AG08396 (cell line): Measurements from ENCODE around the gene AGMO.

Experiments
- DNase-seq: peaks from one replicate; pipeline ENCODE4 v3.0.0; 2012; ENCODE audit warnings: low spot score, mixed read lengths

Gene AGMO

DNA sequence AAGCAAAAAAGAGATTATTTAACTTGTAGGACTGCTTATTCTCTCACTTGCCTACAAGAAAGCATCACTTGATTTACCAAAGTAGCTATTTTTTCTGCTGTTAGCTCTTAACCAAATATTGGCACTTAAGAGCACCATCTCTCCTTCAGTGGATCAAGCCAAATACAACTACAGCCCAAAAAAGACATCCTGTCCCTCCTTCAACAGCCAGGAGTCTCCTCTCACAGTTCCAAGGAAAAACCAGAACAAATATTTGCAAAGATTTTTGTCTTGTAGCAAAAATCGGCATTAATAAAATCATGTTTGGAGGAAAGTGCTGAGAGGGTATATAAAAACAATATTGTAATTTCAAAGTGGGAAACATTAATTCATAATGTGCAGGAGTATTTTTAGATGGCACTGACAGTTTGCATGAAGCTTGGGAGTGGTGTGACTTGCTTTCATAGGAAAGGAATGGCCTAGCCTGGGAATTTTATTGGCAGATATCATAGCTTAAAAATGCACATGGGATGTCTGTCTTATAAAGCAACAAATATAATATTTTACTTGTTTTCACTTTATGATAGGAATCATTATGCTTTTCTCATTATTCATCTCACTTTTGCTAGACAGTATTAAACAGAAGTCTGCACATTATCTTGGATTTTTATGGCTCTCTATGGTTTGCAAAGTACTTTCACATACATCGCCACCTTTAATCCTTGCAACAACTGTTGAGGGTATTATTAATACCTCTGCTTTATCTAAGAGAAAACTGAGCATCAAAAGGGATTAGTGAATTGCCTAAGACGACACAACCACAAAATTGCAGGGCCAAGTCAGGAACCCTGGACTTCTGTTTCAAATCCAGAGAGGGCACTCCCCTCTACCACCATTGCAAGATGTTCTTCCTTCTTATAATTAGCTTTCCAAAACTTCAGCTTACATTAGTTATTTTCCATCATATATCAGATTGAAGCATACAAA lies 103.5 kb downstream of the AGMO start:
- DNase-seq: no peak

DNA sequence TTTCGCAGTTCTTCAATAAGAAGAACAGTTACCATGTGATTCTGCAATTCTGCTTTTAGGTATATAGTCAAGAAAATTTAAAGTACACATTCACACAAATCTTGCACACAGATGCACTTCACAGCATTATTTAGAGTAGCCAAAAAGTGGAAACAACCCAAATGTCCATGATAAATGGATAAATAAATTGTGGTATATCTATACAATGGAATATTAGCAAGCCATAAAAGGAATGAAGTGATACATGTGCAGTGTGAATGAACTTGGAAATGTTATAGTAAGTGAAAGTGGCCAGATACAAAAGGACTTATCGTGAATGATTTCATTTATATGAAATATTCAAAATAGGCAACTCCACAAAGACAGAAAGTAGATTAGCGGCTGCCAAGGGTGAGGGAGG lies 109.1 kb downstream of the AGMO start:
- DNase-seq: no peak

DNA sequence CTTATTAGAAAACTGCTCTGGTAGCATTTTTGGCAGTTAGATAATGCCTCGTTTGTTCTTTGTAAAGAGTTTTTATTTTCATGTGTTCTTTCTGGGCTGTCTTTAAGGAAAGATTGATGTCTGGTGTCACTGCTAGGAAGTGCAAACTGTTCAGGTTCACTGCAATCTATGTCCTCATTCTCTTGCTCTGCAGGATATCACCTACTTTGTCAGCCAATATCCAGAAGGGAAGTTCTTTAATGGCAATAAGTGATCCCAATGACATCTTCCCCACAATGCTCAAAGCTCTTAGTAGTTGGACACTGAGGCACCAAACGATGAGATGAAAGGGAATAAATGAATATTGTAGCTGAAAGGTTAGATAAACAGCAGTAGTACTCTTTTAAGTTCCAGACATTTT lies 115.1 kb downstream of the AGMO start:
- no peak for DNase-seq

DNA sequence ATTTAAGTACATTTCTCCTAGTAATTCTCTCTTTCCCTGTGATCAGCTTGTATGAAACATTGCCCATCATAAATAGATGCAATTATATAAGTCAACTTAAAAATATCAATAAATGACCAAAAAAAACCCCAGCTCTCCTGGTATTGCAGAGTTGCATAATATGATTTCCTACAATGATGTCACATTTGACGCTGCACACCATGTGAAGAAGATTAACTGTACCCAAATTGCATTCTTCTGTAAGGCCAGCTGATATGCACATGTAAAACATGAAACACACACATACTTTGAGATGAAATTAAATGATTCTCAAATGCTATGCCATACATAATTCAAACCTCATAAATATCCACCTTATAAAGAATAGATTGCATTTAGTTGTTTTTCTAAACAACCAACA lies 115.5 kb downstream of the AGMO start:
- no peak for DNase-seq

DNA sequence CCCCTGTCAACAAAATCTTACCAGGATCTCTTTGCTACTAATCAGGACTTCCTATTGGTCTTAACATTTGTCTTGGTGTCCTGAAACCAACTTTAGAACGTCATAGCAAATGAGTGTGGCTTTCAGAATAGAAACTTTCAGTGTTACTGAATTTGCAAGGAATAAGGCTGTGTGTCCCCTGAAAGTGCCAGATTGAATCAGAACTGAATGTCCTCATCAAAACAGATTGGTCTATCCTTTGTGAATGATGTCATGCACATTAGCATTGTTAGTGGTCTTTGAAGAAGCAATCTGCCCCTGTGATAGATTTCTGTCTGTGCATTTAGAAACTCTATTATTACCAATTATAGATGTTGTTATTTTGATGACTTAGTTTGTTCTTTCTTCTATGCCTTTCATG lies 119.9 kb downstream of the AGMO start:
- no peak for DNase-seq

DNA sequence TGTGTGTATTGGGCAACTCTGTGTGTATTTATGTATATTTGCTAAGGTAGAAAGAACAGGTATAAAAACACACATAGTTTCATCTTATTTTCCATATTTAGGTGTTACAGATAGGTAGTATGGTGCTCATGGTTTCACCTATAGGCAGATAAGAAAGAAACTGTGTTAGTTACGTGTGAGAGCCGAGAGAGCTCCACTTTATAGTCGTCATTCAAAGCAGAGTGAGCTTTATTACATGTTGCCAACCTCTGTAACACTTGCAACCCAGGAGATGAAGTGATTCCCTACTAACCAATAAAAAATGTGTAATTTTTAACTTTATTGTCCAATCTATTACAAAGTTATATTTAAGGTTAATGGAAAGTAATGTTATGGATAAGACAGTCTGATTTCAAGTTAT lies 121.3 kb downstream of the AGMO start:
- DNase-seq: no peak

DNA sequence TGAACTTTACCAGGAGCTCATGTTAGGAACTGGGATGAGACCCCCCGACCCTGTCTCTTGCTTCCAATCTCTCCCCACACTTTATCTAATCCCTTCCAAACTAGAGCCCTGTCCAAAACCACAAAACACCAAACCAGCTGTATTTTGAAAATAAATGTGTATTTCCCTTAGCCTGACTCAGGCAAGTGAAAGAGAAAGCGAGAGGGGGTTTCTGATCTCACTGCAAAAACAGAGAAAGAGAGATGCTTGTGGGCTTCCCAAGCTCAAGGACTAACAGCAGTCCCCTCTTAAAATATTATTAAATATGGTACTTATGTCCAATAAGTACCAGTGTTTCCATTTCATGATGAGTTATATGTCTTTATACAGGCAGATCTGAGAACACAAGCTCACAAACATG lies 122.0 kb downstream of the AGMO start:
- DNase-seq: no peak

DNA sequence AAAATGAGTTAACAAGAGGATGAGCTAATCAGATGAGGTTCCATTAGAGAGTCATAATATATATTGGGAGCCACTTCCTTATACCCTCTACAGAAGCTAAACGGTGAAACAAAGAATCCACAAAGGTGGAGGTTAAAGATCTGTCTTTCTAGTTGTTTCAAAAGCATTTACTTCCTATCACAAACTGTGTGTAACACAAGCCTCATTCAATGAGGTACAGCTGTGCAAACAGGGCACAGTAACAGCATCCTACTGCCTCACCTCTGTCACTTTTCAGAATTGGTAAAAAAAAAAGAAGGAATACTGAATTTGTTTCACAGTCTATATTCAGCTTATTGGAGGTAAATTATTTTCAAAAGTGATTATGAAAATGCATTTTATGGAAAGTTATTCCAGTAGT lies 128.7 kb downstream of the AGMO start:
- DNase-seq: no peak

DNA sequence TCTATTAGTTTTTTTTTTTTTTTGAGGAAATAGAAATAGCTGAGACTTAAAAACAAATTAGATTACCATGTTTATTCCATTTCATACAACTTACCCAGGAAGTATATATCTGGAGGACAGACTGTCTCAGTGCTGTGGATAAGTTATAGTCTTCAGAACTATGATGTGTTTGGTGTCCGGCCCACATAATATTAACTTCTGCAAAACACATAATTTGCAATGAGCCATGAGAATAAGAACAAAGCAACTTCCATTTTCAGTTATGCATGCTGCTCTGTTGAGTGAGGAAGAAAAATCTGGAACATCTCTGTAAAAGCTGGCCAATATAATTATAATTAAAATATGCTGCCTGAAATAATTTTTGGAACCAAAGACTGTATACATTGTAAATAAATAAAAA lies 130.9 kb downstream of the AGMO start:
- DNase-seq: no peak

DNA sequence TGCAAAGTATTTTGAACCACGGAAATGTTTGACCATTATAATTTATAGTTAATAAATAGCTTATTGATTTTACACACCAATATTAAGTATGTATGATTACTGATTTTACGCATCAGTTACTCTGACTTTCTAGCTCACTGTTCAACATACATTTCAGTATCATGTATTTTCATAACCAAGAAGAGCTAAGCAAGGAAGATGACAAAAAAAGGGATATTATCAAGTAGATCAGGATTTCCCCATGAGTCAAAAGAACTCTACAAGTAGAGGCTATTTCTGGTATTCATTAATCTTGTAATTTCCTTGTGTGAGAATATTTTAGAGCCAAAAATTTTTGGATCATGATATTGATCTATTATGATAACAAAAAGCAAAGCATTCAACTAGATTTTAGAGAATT lies 131.6 kb downstream of the AGMO start:
- DNase-seq: no peak

DNA sequence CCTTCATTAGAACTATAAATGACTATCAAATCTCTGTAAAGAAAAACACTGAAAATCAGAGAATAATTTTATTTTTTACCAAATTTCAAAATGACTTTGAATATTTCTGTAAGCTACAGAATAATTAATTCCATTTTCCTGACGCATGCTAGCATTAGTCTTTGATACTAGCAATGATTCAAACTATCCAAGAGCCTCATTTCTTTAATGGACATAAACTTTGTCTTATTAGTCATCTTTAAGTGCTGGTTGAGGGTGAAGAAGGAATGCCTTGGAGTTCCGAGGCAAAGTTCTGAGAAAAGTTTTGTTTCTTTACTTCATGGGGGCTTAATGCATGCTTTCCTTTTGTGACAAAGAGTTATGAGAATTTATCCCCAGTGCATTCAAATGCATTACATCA lies 137.3 kb downstream of the AGMO start:
- DNase-seq: peak; percentile 4

DNA sequence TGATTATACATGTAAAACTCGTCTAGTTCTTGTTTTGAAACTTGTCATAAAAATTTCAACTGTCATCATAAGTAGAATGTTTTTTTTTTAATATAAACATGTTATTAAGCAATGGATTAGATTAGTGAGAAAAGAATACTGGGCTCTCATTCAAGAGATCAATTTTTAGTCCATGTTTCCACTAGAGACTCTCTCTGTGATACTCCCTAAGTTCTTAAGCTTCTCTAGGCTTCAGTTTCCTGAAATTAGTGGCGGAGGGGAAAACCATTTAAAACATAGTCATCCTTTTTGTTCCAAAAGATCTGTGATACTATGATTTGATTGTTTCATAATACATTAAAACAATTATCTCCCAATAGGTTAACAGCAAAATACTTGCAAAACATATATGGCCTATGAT lies 142.2 kb downstream of the AGMO start:
- DNase-seq: no peak

DNA sequence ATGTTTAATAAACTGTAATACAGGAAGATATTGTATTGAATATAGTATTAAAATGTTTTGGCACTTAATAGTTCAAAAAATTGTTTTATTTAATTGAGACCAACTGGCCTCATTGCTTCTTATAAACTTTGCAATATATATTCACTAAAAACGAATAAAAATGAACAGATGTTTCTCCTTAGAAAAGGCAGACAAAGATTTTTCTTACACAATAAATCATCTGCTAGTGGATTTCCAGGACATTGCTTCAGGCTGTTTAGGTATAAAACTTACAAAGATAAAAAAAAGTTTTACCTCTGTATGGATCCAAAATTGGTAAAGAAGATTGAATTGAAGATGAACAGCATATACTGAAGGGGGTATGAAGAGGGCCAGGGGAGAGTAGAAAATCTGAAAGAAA lies 143.6 kb downstream of the AGMO start:
- DNase-seq: no peak

DNA sequence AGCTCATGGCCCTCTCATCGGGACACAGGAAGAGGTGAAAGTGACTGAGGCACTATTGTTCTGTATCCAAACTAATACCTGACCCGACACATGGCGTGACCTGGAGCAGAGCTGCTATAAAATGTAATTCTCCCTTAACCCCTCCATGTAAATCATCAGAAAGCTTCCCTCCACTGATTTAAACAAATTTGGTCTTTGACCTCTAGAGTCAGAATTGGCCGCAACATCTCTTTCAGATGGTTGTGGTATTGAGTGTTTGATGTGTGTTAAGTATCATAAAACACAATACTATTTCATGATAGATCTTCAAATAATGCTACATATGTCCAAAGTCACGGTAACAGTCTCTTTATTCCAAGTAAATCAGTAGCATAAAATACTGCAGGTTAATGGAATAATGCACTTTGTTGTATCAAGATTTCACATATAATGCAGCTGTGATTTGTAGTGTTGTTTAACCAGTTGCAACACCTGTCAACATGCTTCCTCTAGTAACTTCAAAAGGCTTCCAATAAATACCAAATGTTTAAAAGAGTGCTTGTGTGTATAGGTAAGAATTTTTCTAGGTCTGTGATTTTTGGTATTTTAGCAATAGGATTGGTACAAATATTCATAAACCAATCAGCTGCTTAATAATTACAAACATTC lies 144.3 kb downstream of the AGMO start:
- DNase-seq: no peak

DNA sequence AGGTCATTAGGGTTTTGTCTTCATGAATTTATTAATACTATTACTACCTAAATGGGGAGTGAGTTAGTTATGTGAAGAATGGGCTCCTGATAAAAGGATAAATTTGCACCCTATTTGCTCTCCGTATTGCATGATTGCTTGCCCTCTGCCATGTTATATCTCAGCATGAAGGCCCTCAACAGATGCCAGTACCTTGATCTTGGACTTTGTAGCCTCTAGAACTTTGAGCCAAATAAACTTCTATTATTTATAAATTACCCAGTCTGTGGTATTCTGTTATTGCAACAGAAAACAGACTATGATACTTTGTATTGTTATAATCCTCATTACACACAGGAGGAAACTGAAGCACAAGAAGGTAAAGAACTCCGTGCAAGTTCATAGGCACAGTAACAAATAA lies 150.8 kb downstream of the AGMO start:
- DNase-seq: no peak

DNA sequence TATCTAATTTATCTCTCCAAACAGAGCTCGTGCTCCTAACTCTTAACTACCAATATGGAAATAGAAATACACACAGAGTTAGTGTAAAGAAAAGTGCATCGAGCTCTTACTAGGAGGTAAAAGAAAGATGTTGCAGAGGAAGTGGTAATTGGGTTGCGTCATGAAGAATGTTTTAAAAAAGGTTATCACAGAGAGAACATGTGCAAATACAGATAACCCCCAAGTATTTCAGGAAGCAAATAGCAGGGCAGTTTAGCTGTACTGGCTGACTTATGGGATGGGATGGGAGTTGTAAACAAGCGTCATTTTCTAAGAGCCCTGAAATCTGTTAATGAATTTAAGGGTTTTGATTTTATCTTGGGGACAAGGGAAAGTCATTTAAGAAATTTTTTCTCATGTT lies 153.9 kb downstream of the AGMO start:
- no peak for DNase-seq

DNA sequence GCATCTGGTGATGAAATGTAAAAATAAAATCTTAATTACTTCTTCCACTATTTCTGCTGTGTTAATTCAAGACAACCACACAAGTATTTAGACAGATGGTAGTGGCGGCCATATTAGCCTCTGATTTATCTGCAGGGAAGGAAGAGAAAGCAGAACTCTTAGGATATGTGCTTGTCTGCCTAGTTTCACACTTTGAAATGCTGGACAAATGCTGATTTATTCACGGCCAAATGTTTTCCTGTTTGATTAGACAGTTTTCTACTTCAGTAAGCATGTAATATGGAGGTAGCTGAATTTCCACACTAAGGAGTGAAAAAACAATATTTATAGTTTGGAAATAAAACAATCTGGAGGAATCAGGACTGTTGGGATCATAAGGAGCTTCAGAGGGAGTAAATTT lies 158.1 kb downstream of the AGMO start:
- DNase-seq: no peak

DNA sequence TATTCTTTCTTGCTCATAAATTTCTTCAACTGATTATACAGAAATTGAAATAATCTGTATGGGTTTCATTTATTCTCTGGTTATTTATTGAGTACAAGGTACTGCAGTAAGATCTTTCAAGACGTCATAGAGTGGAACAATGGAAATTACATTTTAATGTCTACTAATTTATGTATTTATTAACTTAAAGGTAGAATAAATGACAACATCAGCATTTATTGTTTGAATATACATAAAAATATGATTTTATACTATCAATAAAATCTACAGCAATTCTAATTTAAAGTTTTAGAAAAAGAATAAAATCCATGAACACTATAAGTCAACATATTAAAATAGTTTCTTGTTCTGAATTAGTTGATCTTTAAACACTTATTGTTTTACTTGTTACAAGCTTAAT lies 158.5 kb downstream of the AGMO start:
- DNase-seq: no peak

DNA sequence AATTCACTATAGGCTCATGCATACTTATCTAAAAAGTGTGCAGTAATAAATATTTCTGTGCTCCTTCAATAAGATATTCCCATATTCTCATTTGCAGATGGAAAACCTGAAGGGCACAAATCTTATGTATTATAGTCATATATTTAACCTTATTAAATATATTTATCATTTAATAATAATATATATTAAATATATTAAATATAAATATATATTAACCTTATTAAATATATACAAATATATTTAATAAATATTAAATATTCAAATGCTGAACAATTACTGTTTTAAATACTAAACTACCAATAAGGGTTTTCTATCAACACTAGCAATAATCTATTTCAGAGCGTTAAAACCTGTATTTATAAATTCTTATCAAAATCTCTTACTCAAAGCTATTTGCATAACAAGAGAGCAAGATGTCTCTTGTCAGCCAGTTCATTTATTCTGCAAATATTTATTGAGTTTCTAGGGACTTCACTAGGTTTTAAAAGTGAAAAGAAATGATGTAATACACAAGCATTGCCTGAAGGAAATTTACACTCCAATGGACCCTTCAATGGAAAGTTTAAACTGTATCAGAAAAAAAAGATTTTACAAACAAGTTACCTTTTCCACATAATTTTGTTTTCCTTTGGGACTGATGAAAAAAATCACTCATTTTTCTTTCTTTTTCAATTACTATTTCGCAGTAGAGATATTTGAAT lies 159.2 kb downstream of the AGMO start:
- no peak for DNase-seq

DNA sequence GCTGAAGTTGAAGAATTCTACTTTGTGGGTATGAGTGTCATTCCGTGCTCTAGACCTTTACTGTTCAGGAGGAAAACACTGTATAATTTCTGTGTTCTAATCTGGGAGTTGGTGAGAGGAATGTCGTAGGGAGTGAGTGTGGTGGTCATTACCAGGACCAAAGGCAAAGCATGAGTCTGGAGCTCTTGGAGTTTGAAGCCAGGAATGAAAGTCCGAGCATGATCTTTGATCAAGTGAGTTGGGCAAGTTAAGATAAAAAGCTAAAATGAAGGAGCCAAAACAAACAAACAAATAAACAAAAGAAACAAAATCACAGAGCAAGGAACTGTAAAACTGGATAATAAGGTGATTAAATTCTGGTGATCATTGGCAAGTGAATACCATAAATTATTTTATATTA lies 161.4 kb downstream of the AGMO start:
- no peak for DNase-seq

DNA sequence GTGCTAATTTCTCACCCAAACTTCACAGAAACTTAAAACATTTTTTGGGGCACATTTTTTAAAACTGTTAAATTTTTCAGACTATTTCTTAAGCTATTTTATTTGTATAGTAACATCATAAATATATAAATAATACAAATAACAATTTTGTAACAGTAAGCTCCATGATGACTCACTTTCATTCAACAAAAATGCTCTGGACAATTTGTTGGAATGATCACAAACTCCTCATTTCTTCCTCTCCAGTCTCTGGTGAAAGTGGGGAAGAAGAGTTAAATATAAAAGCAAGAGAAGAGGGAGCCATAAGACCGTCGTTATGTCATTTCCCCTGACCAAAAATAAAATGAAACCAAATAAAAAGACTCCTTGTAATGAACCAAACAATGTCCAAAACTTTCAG lies 162.4 kb downstream of the AGMO start:
- peak; percentile 6 for DNase-seq

DNA sequence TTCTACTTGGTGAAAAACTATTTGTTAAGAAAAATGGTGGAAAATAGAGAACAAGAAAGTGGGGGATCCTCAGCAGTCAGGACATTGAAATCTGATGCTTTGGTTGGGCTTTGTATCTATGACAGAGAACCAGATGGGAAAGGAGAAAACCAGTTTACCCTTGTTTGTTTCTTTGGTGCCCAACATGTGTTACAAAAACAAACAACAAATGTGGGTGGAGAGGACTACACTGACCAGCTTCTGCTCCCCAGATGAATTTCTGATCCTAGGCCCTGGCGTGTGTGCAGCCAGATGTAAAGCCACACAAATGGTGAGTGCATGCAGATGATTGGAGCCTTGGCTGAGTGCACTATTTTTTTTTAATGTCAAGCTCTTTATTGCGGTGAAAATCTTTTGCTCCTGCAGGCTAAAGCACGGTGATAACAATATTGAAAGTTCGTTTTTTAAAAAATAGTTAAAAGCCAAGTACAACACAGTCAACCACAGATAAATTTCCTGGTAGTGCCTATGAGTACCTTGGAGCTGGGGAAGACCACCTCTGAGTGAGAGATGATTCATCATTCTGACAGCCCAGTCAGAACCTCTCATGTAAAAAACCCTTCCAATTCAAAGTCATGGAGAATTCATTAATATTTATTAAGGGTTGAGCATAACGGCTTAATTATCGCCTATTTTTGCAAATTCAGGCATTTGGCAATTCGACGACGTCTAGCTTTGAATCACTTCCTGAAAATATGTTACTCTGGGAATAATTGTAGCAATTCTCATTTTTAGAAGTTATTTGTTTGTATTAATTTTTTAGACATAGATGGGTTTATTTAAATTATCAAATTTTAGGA lies 163.7 kb downstream of the AGMO start:
- DNase-seq: no peak
